BLaER1 (cell line): Measurements from ENCODE around the gene GRIK3.

Experiments
- H3K27ac ChIP-seq: shearing (Covaris generic); formaldehyde crosslinking; 2 replicates; pipeline ENCODE4 v1.8.1; 2022
- H3K27me3 ChIP-seq: shearing (Covaris generic); formaldehyde crosslinking; 2 replicates; pipeline ENCODE4 v1.8.1; 2022
- H3K36me3 ChIP-seq: shearing (Covaris generic); formaldehyde crosslinking; 2 replicates; pipeline ENCODE4 v1.8.1; 2022
- H3K4me1 ChIP-seq: shearing (Covaris generic); formaldehyde crosslinking; 2 replicates; pipeline ENCODE4 v1.8.1; 2022
- H3K4me2 ChIP-seq: shearing (Covaris generic); formaldehyde crosslinking; 2 replicates; pipeline ENCODE4 v1.8.1; 2022
- H3K4me3 ChIP-seq: shearing (Covaris generic); formaldehyde crosslinking; 2 replicates; pipeline ENCODE4 v1.8.1; 2022
- H3K9ac ChIP-seq: shearing (Covaris generic); formaldehyde crosslinking; 2 replicates; pipeline ENCODE4 v1.8.1; 2022
- H3K9me3 ChIP-seq: shearing (Covaris generic); formaldehyde crosslinking; 2 replicates; pipeline ENCODE4 v1.8.1; 2022
- H4K20me1 ChIP-seq: shearing (Covaris generic); formaldehyde crosslinking; 2 replicates; pipeline ENCODE4 v1.8.1; 2022
- Cebpa-rat ChIP-seq: shearing (Covaris generic); IDR thresholded peaks from 2 replicates; pipeline ENCODE4 v1.8.1; 2022

GRIK3 gene

DNA sequence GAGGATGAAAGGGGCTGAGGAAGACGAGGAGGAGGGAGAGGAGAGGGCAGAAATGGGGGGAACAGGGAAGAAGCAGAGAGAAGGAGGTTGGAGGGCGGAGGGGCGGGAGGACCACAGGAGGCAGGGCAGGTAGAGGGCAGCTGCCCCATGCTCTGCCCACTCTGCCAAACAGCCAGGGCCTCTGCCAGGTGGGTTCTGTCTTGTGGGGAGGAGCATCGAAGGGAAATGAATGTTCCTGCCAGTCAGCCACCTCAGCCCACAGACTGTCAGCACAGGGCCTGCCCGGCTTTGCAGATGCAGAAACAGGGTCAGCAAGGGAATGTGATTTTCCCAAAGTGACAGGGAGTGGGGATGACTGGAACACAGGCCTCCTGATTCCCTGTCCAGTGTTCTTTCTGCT, 82.6 kb downstream of the GRIK3 start:
- Histone ChIP-seq H3K9me3 (no peaks in the 10 kb centered on the region), H3K27me3 (no peaks in the 10 kb centered on the region), H3K36me3 (no peaks in the 10 kb centered on the region), H3K4me1 (peaks cover 99% of the 10 kb centered on the region), H3K4me2 (peak overlapping the region; percentile 88), H3K9ac (peak overlapping the region; percentile 64), H3K27ac (peak overlapping the region; percentile 81), H4K20me1 (no peaks in the 10 kb centered on the region), H3K4me3 (no peak overlapping the region)
- no peak for TF ChIP-seq Cebpa-rat

DNA sequence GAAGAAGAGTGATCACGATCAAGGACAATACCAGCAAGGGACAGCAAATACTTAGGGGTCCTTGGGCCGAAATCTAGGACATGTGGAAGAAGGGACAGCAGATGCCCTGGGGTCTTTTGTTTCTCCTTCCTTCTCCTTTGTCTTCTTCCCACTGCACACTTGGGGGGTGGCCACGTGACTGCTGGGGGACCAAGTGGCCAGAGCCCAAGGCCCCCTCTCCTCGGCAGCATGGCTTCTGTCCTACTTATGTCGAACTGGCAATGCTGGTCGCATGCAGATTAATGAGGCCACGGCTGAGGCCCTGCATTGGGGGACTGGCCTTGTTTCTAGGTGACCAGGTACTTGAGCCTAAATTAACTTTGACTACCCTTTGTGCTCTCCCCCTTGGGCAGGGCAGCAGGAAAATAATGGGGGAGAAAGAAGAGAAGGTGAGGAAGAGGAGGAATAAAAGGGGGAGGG, 83.0 kb downstream of the GRIK3 start:
- Histone ChIP-seq H3K4me3 (peak overlapping the region; percentile 2; the same call in 1 of the 2 replicates), H4K20me1 (no peaks in the 10 kb centered on the region), H3K27ac (peak overlapping the region; percentile 81), H3K4me1 (peaks cover 95% of the 10 kb centered on the region), H3K9me3 (no peaks in the 10 kb centered on the region), H3K27me3 (no peaks in the 10 kb centered on the region), H3K36me3 (no peaks in the 10 kb centered on the region), H3K9ac (peak overlapping the region; percentile 64), H3K4me2 (peak overlapping the region; percentile 88)
- TF ChIP-seq Cebpa-rat: no peak

GRCh38 chr1:36950604-36951291, 83.6 kb downstream of the GRIK3 start:
- no peaks in the 10 kb centered on the region for H3K27me3 ChIP-seq
- H3K4me2 ChIP-seq: peak overlapping the region; percentile 88
- peak overlapping the region; percentile 2; the same call in 1 of the 2 replicates for H3K4me3 ChIP-seq
- no peaks in the 10 kb centered on the region for H4K20me1 ChIP-seq
- H3K9me3 ChIP-seq: no peaks in the 10 kb centered on the region
- peak overlapping the region; percentile 64 for H3K9ac ChIP-seq
- H3K27ac ChIP-seq: peak overlapping the region; percentile 81
- no peaks in the 10 kb centered on the region for H3K36me3 ChIP-seq
- no peak for TF ChIP-seq Cebpa-rat
- H3K4me1 ChIP-seq: peaks cover 89% of the 10 kb centered on the region

DNA sequence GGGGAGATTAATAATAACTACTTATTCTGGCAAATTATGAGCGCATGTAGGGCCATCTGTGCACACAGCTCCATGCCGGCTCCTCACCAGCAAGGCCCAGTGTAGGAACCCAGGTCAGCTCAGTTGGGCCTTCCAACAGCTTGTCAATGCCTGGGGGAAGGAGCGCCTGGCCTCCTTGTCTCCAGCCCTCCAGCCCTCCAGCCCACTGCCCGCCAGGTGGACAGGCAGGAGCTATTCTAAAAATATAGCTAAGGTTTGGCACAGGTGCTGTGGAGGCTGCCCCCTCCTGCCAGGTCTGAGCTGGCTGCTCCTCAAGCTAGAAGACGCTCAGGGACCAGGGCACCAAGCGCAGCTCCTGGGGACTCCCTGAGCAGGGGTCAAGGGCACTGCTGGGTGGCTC, 85.7 kb downstream of the GRIK3 start:
- H3K27ac ChIP-seq: peak overlapping the region; percentile 69
- H3K4me1 ChIP-seq: peaks cover 81% of the 10 kb centered on the region

GRCh38 chr1:36948147-36948546, 86.2 kb downstream of the GRIK3 start:
- Histone ChIP-seq H3K27ac (peak overlapping the region; percentile 69; the same call in 1 of the 2 replicates), H3K9me3 (no peaks in the 10 kb centered on the region), H3K9ac (no peak overlapping the region), H3K36me3 (no peaks in the 10 kb centered on the region), H4K20me1 (no peaks in the 10 kb centered on the region), H3K4me3 (no peak overlapping the region), H3K27me3 (no peaks in the 10 kb centered on the region), H3K4me1 (peaks cover 77% of the 10 kb centered on the region), H3K4me2 (peak overlapping the region; percentile 88; the same call in 1 of the 2 replicates)
- no peak for TF ChIP-seq Cebpa-rat

More for the DNA sequence above, 85.7 kb downstream of the GRIK3 start:
- H3K4me3 ChIP-seq: no peak overlapping the region
- no peaks in the 10 kb centered on the region for H4K20me1 ChIP-seq
- H3K9me3 ChIP-seq: no peaks in the 10 kb centered on the region
- no peak for TF ChIP-seq Cebpa-rat
- no peaks in the 10 kb centered on the region for H3K36me3 ChIP-seq
- H3K4me2 ChIP-seq: peak overlapping the region; percentile 88
- H3K27me3 ChIP-seq: no peaks in the 10 kb centered on the region
- no peak overlapping the region for H3K9ac ChIP-seq

GRCh38 chr1:36947384-36947783, 86.9 kb downstream of the GRIK3 start:
- Histone ChIP-seq H3K4me1 (peaks cover 75% of the 10 kb centered on the region), H3K4me3 (no peak overlapping the region), H3K27me3 (no peaks in the 10 kb centered on the region), H3K9ac (no peak overlapping the region), H3K9me3 (no peaks in the 10 kb centered on the region), H3K36me3 (no peaks in the 10 kb centered on the region), H3K4me2 (peak overlapping the region; percentile 88), H4K20me1 (no peaks in the 10 kb centered on the region), H3K27ac (no peak overlapping the region)
- no peak for TF ChIP-seq Cebpa-rat

DNA sequence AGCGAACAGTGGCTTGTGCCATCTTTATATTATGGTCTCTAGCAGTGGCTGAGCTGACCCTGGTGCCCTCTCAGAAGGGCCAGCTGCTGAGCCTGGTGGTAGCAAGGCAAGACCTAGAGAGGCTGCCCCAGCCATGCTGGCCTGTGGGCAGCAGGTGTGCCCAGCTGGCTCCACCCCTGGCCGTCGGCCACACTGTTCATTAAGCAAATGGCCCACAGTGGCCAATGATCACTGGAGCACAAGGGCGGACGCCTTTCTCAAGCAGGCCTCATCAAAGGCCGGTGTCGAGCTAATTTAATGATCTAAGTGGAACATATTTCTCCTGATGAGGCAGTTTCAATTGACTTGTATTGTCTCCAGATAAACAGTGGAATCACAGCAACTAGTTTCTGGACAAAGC, 89.4 kb downstream of the GRIK3 start:
- H3K4me2 ChIP-seq: no peak overlapping the region
- no peak for TF ChIP-seq Cebpa-rat
- no peaks in the 10 kb centered on the region for H3K27me3 ChIP-seq
- no peaks in the 10 kb centered on the region for H3K36me3 ChIP-seq
- H3K4me1 ChIP-seq: peaks cover 56% of the 10 kb centered on the region
- no peak overlapping the region for H3K27ac ChIP-seq
- H3K9ac ChIP-seq: no peak overlapping the region
- H4K20me1 ChIP-seq: no peaks in the 10 kb centered on the region
- H3K9me3 ChIP-seq: no peaks in the 10 kb centered on the region
- no peak overlapping the region for H3K4me3 ChIP-seq

GRCh38 chr1:36942148-36942547, 92.2 kb downstream of the GRIK3 start:
- H4K20me1 ChIP-seq: no peaks in the 10 kb centered on the region
- no peak overlapping the region for H3K9ac ChIP-seq
- H3K27me3 ChIP-seq: no peaks in the 10 kb centered on the region
- peak overlapping the region; percentile 26; the same call in 1 of the 2 replicates for H3K4me2 ChIP-seq
- H3K4me1 ChIP-seq: peaks cover 34% of the 10 kb centered on the region
- no peak overlapping the region for H3K27ac ChIP-seq
- no peak overlapping the region for H3K4me3 ChIP-seq
- no peaks in the 10 kb centered on the region for H3K9me3 ChIP-seq
- H3K36me3 ChIP-seq: no peaks in the 10 kb centered on the region
- TF ChIP-seq Cebpa-rat: no peak

GRCh38 chr1:36941316-36941978, 92.9 kb downstream of the GRIK3 start:
- Histone ChIP-seq H3K9ac (no peak overlapping the region), H3K36me3 (no peaks in the 10 kb centered on the region), H3K4me2 (no peak overlapping the region), H3K27ac (no peak overlapping the region), H3K9me3 (no peaks in the 10 kb centered on the region), H3K4me3 (no peak overlapping the region), H4K20me1 (no peaks in the 10 kb centered on the region), H3K27me3 (no peaks in the 10 kb centered on the region), H3K4me1 (peaks cover 30% of the 10 kb centered on the region; the same call in 1 of the 2 replicates)
- no peak for TF ChIP-seq Cebpa-rat

DNA sequence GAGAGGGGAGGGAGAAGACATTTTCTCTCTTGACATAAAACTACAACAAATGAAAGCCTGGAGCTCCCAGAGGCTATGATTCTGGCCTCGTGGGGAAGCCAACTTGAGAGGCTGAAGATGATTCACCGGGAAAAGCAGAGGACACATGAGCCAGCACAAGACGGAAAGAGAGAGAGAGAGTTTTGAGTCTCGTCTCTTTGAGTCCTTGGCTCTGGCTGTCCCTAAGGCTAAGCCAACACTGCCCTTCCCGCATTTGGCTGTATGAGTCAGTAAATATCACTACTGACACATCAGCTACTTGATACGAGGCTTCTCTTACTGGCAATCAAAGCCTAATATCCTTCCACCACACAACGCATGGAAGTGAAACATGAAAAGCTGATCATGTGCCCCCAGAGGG, 95.5 kb downstream of the GRIK3 start:
- TF ChIP-seq Cebpa-rat: no peak
- H3K27ac ChIP-seq: no peak overlapping the region
- no peaks in the 10 kb centered on the region for H3K9me3 ChIP-seq
- H4K20me1 ChIP-seq: no peaks in the 10 kb centered on the region
- no peaks in the 10 kb centered on the region for H3K36me3 ChIP-seq
- H3K4me2 ChIP-seq: no peak overlapping the region
- no peaks in the 10 kb centered on the region for H3K27me3 ChIP-seq
- H3K4me1 ChIP-seq: peaks cover 19% of the 10 kb centered on the region; the same call in 1 of the 2 replicates
- no peak overlapping the region for H3K9ac ChIP-seq
- no peak overlapping the region for H3K4me3 ChIP-seq
